ENCODE results near the gene FSHR.

The FSHR gene

DNA sequence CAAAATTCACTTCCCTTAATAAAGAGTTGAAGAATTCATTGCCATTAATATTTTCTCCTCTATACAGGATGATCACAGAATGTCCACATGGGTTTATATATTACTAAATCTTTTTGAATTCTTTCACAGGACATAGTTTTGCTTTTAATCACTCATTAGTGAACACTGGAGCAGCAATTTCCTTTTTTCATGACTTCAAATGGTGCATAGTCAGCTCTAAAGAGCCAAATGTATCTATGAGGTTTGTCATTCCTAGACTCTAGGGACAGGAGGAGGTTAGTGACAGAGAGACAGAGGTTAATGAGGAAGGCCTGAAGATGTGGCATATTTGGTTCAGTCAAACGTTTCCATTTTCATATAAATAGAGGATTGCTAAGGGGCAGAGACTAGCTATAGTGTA is 111.8 kb downstream of the FSHR start:
- in situ Hi-C loops (cut with MboI; ENCODE audit: low pct_unique_long_range_greater_than_20kb, low sequenced_read_pairs): no loop called here

DNA sequence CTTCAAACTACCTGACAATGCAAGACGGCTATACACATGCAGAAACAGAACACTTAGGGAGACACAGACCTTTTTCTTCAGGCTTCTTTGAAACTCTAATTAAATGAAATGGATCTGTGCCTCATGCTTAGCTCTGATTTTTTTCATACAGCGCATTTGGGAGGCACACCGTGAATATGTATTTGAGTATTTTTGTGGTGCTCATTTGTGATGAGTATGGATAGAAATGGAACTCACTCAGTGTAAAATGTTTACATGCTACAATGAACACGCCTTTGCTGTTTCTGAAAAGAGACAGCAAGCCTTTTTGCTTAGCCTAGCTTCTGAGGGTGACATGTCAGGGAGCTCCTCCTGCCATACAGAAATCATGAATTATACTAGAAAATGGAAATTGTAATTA is 113.3 kb downstream of the FSHR start:
- DNase-seq: no peak
- in situ Hi-C loops (cut with MboI; ENCODE audit: low pct_unique_long_range_greater_than_20kb, low sequenced_read_pairs): no loop called here

More for the DNA sequence above, 111.8 kb downstream of the FSHR start:
- no peak for DNase-seq

- DNase-seq: no peak
- in situ Hi-C loops (cut with MboI; ENCODE audit: low pct_unique_long_range_greater_than_20kb, low sequenced_read_pairs): no loop called here
These were observed 117.1 kb downstream of the FSHR start for GRCh38 chr2:49037197-49037596.

- no peak for DNase-seq
- in situ Hi-C loops (cut with MboI; ENCODE audit: low pct_unique_long_range_greater_than_20kb, low sequenced_read_pairs): no loop called here
These were observed 118.8 kb downstream of the FSHR start for GRCh38 chr2:49035481-49035880.

DNA sequence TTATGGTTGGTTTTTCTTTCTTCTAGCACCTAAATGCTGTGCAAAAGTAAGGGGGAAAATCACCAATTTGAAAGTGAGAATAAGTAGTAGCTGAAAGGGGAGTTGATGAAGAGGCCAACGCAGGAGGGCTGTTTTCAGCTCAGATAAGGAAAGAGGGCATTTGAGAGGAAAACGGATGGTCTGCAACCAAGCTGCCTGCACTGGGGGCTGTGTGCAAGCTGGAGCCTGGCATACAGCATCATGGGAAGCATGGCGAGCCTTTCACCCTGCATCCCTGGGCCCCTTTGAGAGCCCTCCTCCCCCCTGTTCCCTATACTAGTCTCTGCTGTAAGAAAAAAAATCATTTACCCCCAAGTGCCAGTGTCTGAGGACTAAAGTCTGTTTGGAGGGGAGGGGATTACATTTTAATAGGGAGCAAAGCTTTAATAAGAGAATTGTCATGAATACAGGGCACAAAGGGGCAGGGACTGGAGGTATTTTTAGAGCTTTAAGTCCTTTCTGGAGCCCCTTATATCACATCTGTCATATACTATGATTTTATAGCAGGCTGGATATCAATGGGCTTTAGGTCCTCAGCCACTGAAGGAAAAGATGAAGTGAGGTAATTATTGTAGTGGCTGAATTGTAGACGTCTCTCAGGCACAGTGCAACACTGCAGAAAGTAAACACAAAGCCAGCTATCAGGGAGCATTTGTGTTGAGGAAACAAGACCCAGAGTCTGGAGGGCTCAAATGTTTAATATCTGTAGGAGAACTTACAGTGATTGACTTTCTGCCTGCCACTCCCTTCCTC is 120.7 kb downstream of the FSHR start:
- in situ Hi-C loops (cut with MboI; ENCODE audit: low pct_unique_long_range_greater_than_20kb, low sequenced_read_pairs): no loop called here
- DNase-seq: no peak

DNA sequence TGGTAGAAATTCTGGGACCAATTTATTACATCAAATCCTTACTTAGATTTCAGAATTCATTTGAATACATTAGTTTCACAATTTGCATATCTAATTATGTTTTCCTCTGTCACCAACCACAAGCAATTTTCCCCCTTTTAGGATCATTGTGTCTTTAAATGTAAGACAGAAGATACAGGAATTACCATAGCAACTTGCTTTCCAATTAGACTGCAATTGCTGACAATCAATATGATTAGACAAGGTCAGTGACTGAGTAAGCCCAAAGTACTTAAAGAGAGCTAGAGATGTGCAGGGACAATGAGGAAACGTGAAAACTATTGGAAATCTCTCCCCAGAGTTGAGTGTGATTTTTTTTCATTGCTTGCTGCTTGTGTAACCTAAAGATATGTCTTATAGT is 121.4 kb downstream of the FSHR start:
- in situ Hi-C loops (cut with MboI; ENCODE audit: low pct_unique_long_range_greater_than_20kb, low sequenced_read_pairs): no loop called here
- DNase-seq: no peak

DNA sequence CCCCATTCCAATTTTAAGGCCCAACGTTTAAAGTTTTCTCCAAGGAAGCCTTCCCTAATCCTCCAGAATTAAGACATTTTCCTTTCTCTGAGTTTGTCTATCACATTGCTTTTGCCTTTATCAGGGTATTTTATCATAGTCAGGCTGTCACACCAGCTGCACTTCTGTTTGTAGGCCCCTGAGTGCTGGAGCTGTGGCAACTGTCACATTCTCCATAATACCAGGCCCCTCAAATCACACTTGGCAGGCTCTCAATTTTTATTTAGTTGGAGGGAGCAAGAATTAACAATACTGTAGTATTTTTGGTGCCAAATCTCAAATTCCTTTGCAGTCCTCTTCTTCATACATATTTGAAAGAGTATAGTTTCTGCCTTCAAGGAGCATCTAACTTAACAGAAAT is 122.2 kb downstream of the FSHR start:
- in situ Hi-C loops (cut with MboI; ENCODE audit: low pct_unique_long_range_greater_than_20kb, low sequenced_read_pairs): no loop called here
- no peak for DNase-seq

DNA sequence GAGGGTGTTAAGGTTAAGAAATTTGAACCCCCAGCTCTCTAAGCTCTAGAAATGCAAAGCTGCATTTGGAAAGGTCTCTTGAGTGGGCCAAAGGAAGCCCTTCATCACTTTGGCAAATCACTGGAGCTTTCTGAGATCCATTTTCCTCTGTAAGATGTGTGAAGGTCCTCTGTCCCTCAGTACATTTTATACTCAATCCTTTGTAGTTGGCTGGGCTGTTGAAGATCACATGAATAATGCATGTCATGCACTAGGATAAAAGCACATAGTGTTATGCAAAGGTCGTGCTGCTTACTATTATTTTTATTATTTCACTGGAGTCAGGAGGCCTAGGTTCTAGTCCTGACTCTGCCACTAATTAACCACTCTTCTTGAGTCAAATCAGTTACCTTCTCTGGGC is 124.9 kb downstream of the FSHR start:
- in situ Hi-C loops (cut with MboI; ENCODE audit: low pct_unique_long_range_greater_than_20kb, low sequenced_read_pairs): no loop called here
- DNase-seq: no peak

DNA sequence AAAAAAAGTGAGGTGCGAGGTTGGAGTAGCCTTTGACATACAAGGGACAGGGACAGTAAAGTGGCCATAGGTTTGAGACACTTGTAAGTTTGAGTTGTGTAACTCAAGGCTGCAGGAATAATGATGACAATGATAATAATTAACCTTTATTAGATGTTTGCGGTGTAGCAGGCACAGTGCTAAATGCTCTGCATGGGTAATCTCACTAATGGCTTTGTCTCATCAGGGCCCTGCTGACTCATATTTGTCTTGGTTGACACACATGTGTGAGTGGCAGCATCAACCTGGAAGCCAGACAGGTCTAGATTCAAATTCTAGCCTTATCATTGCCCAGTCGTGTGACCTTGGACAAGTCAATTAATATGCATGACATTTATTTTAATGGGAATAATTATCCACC is 126.2 kb downstream of the FSHR start:
- in situ Hi-C loops (cut with MboI; ENCODE audit: low pct_unique_long_range_greater_than_20kb, low sequenced_read_pairs): no loop called here
- no peak for DNase-seq

DNA sequence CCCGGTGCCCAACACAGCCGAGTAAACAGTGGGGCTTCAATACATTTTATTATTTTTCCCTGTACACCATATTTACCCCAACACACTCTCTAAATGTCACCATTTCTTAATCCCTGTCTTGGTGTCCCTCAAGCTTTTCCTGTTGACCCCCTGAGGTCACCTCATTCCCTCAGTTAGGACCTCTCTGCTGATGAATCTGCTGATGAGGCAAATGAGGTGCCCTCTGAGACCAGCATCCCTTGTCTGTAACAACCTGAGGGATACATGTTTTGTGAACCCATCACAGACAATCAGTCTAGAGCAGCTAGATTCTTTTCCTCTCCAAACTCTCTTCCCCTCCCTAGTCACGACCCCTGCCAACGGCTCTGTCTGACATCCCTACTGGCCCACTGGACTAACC is 127.6 kb downstream of the FSHR start:
- DNase-seq: no peak
- in situ Hi-C loops (cut with MboI; ENCODE audit: low pct_unique_long_range_greater_than_20kb, low sequenced_read_pairs): no loop called here

DNA sequence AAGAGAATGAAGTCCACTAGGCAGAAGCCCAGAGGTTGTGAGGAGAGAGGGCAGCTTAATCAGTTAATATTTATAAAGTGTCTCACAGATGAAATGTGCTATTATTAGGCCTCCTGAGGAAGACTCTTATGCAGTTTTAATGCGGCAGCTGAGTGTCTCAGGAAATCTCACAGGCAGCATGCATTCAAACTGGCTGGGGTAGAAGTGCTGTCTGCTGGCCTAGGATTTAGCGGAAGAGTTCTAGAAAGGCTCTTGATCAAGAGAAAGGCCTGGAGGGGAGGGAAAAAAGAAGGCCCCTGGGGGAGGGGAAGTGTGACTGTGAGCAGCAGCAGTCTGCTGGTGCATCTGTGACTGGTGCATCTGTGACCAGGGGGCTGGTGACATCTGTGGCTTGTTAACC is 133.0 kb downstream of the FSHR start:
- in situ Hi-C loops (cut with MboI; ENCODE audit: low pct_unique_long_range_greater_than_20kb, low sequenced_read_pairs): no loop called here
- DNase-seq: no peak

DNA sequence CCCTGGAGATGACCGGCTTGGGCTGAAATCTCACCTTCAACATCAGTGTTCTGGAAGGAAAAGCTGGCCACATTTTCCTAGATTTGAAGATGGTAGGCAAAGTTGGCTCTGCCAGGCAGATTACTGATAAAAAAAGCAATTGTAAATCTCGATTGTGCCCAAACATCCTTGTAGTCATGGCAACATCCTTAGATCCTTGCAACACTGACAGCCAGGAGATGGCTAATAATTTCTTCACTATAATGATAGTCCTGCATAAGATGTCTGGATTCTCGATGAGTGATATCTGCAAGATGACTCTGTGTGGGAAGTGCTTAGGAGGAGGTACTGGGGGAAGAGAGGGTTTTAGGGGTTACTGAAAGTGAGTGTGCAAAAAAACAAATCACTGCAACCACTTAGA is 149.1 kb downstream of the FSHR start:
- no peak for DNase-seq
- in situ Hi-C loops (cut with MboI; ENCODE audit: low pct_unique_long_range_greater_than_20kb, low sequenced_read_pairs): no loop called here

- in situ Hi-C loops (cut with MboI; ENCODE audit: low pct_unique_long_range_greater_than_20kb, low sequenced_read_pairs): no loop called here
- DNase-seq: peak; percentile 11
These were observed 150.2 kb downstream of the FSHR start for GRCh38 chr2:49004036-49004626.

DNA sequence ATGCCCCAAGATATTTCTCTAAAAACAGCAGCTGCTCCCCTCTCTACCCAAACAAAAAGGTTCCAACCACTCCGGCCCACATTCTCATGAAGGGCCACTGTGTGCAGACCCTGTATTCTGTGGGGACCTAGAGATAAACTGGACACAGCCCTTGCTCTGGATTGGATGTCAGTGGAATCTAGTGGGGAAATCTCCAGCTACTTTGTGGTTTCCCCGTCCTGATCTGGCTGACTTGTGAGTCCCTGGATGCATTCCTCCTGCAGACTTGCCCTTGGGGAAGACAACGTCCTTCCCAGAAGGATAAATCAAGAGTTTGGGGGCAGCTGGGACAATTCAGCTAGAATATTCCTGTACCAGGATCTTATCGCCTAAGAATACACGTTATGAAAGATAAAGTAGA is 151.1 kb downstream of the FSHR start:
- in situ Hi-C loops (cut with MboI; ENCODE audit: low pct_unique_long_range_greater_than_20kb, low sequenced_read_pairs): no loop called here
- no peak for DNase-seq

GRCh38 chr2:49002750-49003149 is 151.6 kb downstream of the FSHR start:
- in situ Hi-C loops (cut with MboI; ENCODE audit: low pct_unique_long_range_greater_than_20kb, low sequenced_read_pairs): no loop called here
- no peak for DNase-seq

DNA sequence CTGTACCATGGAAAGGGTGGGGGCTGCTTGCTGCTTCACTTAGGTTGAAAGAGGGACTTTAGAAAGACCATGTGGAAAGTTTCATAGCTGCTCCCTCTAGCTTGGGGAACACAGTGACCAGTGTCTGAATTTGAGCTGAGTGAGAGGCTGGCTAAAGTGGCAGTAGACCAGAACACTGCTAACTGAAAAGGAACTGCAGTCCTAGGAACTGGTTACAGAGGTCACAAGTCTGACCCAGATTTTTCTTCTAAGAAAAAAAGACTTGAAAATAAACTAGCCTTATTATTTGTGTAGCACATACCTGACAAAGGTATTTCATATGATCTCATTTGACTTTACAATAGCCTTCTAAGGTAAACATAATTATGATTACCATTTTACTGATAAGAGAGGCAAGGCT is 153.6 kb downstream of the FSHR start:
- in situ Hi-C loops (cut with MboI; ENCODE audit: low pct_unique_long_range_greater_than_20kb, low sequenced_read_pairs): no loop called here
- no peak for DNase-seq

GRCh38 chr2:48998449-48998848 is 155.9 kb downstream of the FSHR start:
- in situ Hi-C loops (cut with MboI; ENCODE audit: low pct_unique_long_range_greater_than_20kb, low sequenced_read_pairs): no loop called here
- DNase-seq: no peak

- DNase-seq: no peak
- in situ Hi-C loops (cut with MboI; ENCODE audit: low pct_unique_long_range_greater_than_20kb, low sequenced_read_pairs): no loop called here
These were observed 160.7 kb downstream of the FSHR start for GRCh38 chr2:48993576-48993975.

DNA sequence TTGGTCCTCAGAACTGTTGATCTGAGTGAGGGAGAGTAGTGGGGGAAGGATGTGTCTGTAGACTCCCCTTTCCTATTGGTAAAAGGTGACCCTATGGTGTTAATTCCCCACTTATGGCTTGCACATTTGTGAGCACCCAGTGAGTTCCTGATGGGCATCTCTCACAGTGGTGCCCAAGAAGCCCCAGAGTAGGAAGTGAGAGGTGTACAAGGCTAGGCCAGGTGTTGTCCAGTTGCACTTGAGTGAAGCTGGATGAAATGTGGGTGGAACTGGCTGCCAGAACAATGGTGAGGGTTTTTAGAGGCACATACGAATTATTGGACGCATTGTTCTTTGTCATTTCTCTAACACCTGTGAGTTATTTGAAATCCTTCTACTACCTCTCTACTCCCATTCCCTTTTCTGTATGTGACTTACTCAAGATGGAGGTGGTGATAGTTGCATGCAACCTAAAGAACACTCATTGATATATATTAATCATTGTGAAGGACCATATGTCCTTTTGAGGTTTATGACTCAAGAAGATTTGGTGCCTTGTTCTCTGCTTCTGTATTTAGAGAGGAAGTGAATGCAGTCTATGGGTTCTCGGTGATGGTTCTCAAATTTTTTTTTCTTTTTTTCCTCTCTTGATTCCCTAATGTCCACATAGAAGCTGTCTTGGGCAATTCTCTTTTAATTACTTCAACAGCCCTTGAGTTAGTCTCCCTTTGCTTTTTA is 162.7 kb downstream of the FSHR start:
- in situ Hi-C loops (cut with MboI; ENCODE audit: low pct_unique_long_range_greater_than_20kb, low sequenced_read_pairs): no loop called here
- DNase-seq: no peak

DNA sequence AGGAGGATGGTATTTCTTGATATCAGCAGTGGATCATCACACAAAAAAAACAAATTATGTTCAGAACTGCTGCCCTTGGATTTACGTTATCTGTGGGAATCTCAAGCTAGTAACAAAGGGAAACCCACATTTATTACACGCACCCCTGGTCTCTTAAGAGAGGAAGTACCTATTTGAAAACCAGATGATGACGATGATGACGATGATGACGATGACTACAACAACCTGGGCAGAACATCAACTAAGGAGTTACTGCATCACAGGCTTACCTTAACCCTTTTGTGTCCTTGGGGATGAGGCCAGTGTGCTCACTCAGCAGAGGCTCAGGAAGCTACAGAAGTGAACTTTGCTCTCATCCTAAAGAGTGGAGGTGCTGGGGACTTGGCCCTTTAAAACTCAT is 169.4 kb downstream of the FSHR start:
- no peak for DNase-seq
- in situ Hi-C loops (cut with MboI; ENCODE audit: low pct_unique_long_range_greater_than_20kb, low sequenced_read_pairs): no loop called here

DNA sequence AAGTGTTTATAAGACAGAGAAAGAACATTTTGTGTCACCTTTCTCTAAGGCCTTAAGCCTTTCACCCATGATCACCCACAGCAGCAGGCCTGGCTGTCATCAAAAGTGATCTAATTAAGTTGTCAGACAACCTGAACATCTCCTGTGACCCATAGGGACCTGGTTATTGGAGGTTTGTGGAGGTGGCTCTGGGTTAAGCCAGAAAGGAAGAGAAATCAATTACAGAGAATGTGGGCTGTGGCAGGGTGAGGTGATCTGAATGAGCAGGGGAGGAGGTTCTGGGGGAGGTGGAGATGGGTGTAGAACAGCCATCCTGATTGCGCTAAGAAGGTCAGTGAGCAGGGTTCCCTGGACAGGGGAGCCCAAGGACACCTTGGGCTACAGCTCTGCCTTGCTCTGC is 170.8 kb downstream of the FSHR start:
- DNase-seq: no peak
- in situ Hi-C loops (cut with MboI; ENCODE audit: low pct_unique_long_range_greater_than_20kb, low sequenced_read_pairs): no loop called here
